ENCODE measurements around the gene SAMD10. TPM values are rescaled to one million over a fixed set of nuclear protein-coding genes. Genes with fewer than 3 reads are reported as not detected.
A peak's percentile ranks its signal among the peaks of the same experiment; 100 is the strongest.
"Not testable (repeated sequence)": the region's sequence is repeated elsewhere in the genome, so short reads cannot be mapped to it uniquely, and the experiment has no call there.

Gene SAMD10
- total RNA-seq, 6 donors from 2014 or later: 2.6 to 7.2 (median 4.7) TPM

DNA sequence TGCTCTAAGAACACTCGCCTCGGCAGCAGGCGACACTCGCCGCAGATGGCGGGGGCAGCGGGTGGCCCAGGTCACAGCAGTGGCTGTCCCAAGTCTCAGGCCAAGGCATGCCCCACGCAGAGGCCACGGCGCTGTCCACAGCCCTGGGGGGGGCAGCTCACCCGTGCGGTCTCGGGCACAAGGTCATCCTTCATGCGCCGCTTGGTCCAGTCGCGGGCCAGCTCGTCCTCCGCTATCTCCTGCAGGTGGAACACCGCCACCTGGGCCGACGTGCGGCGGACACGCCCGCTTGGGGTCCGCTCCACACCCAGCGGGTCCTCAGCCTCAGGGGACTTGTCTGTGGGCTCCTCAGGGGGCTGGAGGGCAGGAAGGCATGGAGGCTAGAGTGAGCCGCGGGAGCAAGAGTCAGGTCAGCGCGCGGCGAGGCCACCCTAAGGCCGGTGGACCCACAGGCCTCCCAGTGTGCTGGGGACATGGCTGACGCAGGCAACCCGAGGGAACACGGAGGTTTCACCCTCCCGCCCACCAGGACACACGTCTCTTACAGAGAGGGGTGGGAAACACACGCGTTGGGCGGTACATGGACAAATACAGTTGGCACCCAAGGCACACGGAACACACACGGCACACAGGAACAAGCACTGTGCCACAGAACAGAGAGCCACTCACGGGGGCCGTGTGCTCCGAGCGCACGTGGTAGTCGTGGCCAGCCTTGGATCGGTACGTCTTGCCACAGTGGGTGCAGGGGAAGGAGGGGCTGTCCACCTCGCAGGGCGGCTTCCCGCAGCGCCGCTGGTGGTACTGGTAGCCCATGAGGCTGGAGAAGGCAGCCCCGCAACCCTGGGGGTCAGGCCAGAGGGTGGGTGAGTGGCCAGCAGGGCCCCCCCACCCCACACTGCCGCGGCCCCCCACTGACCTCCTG lies 16.8 kb downstream of the SAMD10 start:
- TF ChIP-seq, protein P1, sequence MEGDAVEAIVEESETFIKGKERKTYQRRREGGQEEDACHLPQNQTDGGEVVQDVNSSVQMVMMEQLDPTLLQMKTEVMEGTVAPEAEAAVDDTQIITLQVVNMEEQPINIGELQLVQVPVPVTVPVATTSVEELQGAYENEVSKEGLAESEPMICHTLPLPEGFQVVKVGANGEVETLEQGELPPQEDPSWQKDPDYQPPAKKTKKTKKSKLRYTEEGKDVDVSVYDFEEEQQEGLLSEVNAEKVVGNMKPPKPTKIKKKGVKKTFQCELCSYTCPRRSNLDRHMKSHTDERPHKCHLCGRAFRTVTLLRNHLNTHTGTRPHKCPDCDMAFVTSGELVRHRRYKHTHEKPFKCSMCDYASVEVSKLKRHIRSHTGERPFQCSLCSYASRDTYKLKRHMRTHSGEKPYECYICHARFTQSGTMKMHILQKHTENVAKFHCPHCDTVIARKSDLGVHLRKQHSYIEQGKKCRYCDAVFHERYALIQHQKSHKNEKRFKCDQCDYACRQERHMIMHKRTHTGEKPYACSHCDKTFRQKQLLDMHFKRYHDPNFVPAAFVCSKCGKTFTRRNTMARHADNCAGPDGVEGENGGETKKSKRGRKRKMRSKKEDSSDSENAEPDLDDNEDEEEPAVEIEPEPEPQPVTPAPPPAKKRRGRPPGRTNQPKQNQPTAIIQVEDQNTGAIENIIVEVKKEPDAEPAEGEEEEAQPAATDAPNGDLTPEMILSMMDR (IDR thresholded peaks at IDR 0.05): no peak
- no peak for TF ChIP-seq EP300 (IDR thresholded peaks at IDR 0.05)
- TF ChIP-seq POLR2AphosphoS5 (IDR thresholded peaks at IDR 0.05): no peak
- no peak for TF ChIP-seq POLR2A (IDR thresholded peaks at IDR 0.05)
- H3K9me3 ChIP-seq: peaks cover 0 to 13% (median 0%) of the 10 kb centered on the region in 4 donors
- no peak for ATAC-seq (ENCODE audit: low FRiP score in 2 of 2)
- peaks cover 0 to 65% (median 49%) of the 10 kb centered on the region in 4 donors for H3K36me3 ChIP-seq
- 95 to 96% methylated on average over 31 to 60 of the region's 61 CpGs for WGBS, 2 donors
- peak in 1 of 2 donors; percentile 86 for DNase-seq
- no peaks in the 10 kb centered on the region for H3K27me3 ChIP-seq
- H3K4me1 ChIP-seq: peaks cover 4 to 5% (median 4%) of the 10 kb centered on the region in 4 donors
- no peak overlapping the region for H3K4me3 ChIP-seq
- H3K27ac ChIP-seq: no peak overlapping the region

DNA sequence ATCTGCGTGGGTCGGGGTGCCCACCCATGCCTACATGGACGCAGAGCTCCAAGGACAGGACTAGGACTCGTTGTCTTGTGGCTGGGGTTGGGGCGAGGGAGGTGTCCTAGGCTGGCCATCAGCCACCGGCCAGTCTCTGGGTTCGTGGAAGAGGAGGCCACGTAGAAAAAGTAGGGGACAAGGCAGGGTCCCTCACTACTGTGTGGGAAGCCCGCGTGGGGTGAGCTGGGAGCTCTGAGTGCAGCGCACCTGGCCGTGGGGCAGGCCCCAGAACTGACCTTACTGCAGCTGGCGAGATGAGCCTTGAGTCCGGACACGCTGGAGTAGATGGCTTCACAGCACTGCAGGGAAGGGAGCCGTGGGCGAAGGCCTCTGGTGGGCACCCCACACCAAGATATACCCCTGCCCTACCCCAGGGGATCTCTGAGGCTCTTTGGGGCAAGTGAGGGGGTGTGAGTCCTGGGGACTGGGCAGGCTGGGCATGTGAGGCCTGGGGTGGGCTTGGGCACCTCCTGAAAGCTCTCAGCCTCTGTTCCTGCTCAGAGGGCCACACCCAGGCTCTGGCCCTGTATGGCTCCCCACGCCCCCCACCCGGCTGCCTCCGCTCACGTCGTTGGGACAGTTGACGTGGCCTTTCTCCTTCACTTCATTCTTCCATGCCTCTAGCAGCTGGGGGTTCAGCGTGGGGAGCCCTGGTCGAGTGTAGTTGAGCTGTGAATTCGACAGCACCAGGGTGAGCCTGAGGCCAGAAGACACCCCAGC lies 17.6 kb downstream of the SAMD10 start:
- TF ChIP-seq, protein P1 (IDR thresholded peaks at IDR 0.05): no peak
- TF ChIP-seq EP300 (IDR thresholded peaks at IDR 0.05): no peak
- no peak for TF ChIP-seq POLR2AphosphoS5 (IDR thresholded peaks at IDR 0.05)
- no peak for TF ChIP-seq POLR2A (IDR thresholded peaks at IDR 0.05)
- DNase-seq (peak in 1 of 2 donors; percentile 68), ATAC-seq (ENCODE audit: low FRiP score in 2 of 2) (no peak)
- 91 to 93% methylated on average over 21 to 24 of the region's 26 CpGs for WGBS, 2 donors
- Histone ChIP-seq H3K27me3 (no peaks in the 10 kb centered on the region), H3K27ac (no peak overlapping the region), H3K9me3 (peaks cover 0 to 13% (median 0%) of the 10 kb centered on the region in 4 donors), H3K4me1 (peaks cover 12 to 13% (median 12%) of the 10 kb centered on the region in 4 donors), H3K4me3 (no peak overlapping the region), H3K36me3 (peaks cover 0 to 62% (median 48%) of the 10 kb centered on the region in 4 donors)

DNA sequence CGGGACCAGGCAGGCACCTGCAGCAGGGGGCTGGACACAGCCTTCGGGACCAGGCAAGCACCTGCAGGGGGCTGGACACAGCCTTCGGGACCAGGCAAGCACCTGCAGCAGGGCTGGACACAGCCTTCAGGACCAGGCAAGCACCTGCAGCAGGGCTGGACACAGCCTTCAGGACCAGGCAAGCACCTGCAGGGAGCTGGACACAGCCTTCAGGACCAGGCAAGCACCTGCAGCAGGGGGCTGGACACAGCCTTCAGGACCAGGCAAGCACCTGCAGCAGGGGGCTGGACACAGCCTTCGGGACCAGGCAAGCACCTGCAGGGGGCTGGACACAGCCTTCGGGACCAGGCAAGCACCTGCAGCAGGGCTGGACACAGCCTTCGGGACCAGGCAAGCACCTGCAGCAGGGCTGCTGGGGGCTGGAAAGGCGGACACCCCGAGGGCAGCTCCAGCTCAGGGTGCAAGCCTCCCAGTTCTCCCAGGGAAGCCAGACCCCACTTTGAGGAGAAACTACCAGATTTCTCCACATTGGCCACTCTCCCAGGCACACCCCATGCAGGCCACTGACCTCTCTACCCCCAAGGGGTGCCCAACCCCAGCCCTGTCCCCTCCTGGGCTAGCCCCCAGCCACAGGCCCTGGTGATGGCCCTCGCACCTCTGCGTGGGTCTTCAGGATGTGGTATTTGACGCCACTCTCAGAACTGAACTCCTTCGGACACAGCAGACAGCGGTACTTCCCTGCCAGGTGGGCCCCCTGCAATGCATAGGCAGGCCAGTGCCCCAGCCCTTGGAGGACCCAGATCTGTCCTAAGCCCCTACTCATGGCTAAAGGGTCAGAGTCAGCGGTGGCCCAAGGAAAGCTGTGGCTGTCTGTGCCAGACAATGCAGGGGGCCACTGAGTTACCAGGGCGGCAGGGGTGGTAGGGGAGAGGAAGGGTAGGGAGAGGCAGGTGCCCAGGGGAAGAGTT lies 18.5 kb downstream of the SAMD10 start:
- not testable (repeated sequence) for H3K27me3 ChIP-seq; H3K4me3 ChIP-seq; H3K27ac ChIP-seq; H3K9me3 ChIP-seq; ATAC-seq (ENCODE audit: low FRiP score in 2 of 2)
- peak in 1 of 2 donors; percentile 62 for DNase-seq
- Histone ChIP-seq H3K4me1 (peaks cover 14 to 17% (median 15%) of the 10 kb centered on the region in 4 donors), H3K36me3 (peaks cover 0 to 56% (median 42%) of the 10 kb centered on the region in 4 donors)
- WGBS, 2 donors: 94 to 97% methylated on average over 5 to 15 of the region's 15 CpGs

DNA sequence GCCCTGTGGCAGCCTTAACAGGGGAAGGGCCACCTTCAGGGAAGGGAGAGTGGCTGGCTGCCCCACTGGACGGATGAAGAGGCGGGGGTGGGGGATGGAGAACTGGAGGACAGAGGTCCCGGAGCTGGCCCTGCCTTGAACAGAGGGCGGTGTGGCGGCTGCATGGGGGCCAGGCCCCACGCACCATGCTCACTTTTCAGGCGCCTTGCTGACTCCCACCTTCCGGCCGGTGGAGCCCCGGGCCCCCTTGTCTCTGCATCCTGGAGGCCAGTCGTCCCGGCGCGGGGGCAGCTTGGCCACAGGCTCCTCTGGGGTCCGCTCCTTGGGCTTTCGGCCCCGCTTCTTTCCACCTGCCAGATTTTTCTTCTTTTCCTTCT lies 19.8 kb downstream of the SAMD10 start:
- ATAC-seq (ENCODE audit: low FRiP score in 2 of 2): no peak
- H3K36me3 ChIP-seq: peaks cover 0 to 56% (median 42%) of the 10 kb centered on the region in 4 donors

More for the DNA sequence above, 19.8 kb downstream of the SAMD10 start:
- TF ChIP-seq POLR2AphosphoS5 (IDR thresholded peaks at IDR 0.05): no peak
- TF ChIP-seq, protein P1 (IDR thresholded peaks at IDR 0.05): no peak
- TF ChIP-seq POLR2A (IDR thresholded peaks at IDR 0.05): no peak
- no peak for TF ChIP-seq EP300 (IDR thresholded peaks at IDR 0.05)
- 93 to 95% methylated on average over 8 to 17 of the region's 17 CpGs for WGBS, 2 donors
- no peak overlapping the region for H3K4me3 ChIP-seq
- peak in 1 of 2 donors; percentile 86 for DNase-seq
- no peak overlapping the region for H3K27ac ChIP-seq
- peaks cover 0 to 6% (median 0%) of the 10 kb centered on the region in 4 donors for H3K9me3 ChIP-seq
- no peaks in the 10 kb centered on the region for H3K27me3 ChIP-seq
- peaks cover 21 to 28% (median 24%) of the 10 kb centered on the region in 4 donors for H3K4me1 ChIP-seq
